ENCODE results near the gene RING1.

GRCh38 chr6:33178755-33179475 is 29.4 kb upstream of the RING1 start:
- TF ChIP-seq, protein P1, sequence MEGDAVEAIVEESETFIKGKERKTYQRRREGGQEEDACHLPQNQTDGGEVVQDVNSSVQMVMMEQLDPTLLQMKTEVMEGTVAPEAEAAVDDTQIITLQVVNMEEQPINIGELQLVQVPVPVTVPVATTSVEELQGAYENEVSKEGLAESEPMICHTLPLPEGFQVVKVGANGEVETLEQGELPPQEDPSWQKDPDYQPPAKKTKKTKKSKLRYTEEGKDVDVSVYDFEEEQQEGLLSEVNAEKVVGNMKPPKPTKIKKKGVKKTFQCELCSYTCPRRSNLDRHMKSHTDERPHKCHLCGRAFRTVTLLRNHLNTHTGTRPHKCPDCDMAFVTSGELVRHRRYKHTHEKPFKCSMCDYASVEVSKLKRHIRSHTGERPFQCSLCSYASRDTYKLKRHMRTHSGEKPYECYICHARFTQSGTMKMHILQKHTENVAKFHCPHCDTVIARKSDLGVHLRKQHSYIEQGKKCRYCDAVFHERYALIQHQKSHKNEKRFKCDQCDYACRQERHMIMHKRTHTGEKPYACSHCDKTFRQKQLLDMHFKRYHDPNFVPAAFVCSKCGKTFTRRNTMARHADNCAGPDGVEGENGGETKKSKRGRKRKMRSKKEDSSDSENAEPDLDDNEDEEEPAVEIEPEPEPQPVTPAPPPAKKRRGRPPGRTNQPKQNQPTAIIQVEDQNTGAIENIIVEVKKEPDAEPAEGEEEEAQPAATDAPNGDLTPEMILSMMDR (conservative IDR thresholded peaks at IDR 0.05; ENCODE audit: low read depth in 2 of 2) = no peak
- no peak for TF ChIP-seq EZH2phosphoT487 (IDR thresholded peaks at IDR 0.05; ENCODE audit: unreplicated experiment)
- no peak for TF ChIP-seq POLR2AphosphoS5 (IDR thresholded peaks at IDR 0.05; ENCODE audit: low read depth)
- TF ChIP-seq EZH2 (IDR thresholded peaks at IDR 0.05; ENCODE audit: low read depth, unreplicated experiment) = no peak
- TF ChIP-seq JUNB (IDR thresholded peaks at IDR 0.05; ENCODE audit: unreplicated experiment) = no peak
- no peak for TF ChIP-seq ZNF331 (CRISPR knock-in tag; IDR thresholded peaks at IDR 0.05; ENCODE audit: low read depth)
- TF ChIP-seq CREB1 (CRISPR knock-in tag; IDR thresholded peaks at IDR 0.05; ENCODE audit: low read depth) = no peak
- TF ChIP-seq REST (IDR thresholded peaks at IDR 0.05; ENCODE audit: unreplicated experiment) = no peak
- no peak for TF ChIP-seq NANOG (IDR thresholded peaks at IDR 0.05; ENCODE audit: borderline replicate concordance)
- TF ChIP-seq STAT1 (IDR thresholded peaks at IDR 0.05; ENCODE audit: unreplicated experiment) = no peak
- TF ChIP-seq, protein P2, sequence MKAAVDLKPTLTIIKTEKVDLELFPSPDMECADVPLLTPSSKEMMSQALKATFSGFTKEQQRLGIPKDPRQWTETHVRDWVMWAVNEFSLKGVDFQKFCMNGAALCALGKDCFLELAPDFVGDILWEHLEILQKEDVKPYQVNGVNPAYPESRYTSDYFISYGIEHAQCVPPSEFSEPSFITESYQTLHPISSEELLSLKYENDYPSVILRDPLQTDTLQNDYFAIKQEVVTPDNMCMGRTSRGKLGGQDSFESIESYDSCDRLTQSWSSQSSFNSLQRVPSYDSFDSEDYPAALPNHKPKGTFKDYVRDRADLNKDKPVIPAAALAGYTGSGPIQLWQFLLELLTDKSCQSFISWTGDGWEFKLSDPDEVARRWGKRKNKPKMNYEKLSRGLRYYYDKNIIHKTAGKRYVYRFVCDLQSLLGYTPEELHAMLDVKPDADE (IDR thresholded peaks at IDR 0.05) = no peak
- TF ChIP-seq ZNF114 (CRISPR knock-in tag; IDR thresholded peaks at IDR 0.05) = no peak
- TF ChIP-seq, protein P3, sequence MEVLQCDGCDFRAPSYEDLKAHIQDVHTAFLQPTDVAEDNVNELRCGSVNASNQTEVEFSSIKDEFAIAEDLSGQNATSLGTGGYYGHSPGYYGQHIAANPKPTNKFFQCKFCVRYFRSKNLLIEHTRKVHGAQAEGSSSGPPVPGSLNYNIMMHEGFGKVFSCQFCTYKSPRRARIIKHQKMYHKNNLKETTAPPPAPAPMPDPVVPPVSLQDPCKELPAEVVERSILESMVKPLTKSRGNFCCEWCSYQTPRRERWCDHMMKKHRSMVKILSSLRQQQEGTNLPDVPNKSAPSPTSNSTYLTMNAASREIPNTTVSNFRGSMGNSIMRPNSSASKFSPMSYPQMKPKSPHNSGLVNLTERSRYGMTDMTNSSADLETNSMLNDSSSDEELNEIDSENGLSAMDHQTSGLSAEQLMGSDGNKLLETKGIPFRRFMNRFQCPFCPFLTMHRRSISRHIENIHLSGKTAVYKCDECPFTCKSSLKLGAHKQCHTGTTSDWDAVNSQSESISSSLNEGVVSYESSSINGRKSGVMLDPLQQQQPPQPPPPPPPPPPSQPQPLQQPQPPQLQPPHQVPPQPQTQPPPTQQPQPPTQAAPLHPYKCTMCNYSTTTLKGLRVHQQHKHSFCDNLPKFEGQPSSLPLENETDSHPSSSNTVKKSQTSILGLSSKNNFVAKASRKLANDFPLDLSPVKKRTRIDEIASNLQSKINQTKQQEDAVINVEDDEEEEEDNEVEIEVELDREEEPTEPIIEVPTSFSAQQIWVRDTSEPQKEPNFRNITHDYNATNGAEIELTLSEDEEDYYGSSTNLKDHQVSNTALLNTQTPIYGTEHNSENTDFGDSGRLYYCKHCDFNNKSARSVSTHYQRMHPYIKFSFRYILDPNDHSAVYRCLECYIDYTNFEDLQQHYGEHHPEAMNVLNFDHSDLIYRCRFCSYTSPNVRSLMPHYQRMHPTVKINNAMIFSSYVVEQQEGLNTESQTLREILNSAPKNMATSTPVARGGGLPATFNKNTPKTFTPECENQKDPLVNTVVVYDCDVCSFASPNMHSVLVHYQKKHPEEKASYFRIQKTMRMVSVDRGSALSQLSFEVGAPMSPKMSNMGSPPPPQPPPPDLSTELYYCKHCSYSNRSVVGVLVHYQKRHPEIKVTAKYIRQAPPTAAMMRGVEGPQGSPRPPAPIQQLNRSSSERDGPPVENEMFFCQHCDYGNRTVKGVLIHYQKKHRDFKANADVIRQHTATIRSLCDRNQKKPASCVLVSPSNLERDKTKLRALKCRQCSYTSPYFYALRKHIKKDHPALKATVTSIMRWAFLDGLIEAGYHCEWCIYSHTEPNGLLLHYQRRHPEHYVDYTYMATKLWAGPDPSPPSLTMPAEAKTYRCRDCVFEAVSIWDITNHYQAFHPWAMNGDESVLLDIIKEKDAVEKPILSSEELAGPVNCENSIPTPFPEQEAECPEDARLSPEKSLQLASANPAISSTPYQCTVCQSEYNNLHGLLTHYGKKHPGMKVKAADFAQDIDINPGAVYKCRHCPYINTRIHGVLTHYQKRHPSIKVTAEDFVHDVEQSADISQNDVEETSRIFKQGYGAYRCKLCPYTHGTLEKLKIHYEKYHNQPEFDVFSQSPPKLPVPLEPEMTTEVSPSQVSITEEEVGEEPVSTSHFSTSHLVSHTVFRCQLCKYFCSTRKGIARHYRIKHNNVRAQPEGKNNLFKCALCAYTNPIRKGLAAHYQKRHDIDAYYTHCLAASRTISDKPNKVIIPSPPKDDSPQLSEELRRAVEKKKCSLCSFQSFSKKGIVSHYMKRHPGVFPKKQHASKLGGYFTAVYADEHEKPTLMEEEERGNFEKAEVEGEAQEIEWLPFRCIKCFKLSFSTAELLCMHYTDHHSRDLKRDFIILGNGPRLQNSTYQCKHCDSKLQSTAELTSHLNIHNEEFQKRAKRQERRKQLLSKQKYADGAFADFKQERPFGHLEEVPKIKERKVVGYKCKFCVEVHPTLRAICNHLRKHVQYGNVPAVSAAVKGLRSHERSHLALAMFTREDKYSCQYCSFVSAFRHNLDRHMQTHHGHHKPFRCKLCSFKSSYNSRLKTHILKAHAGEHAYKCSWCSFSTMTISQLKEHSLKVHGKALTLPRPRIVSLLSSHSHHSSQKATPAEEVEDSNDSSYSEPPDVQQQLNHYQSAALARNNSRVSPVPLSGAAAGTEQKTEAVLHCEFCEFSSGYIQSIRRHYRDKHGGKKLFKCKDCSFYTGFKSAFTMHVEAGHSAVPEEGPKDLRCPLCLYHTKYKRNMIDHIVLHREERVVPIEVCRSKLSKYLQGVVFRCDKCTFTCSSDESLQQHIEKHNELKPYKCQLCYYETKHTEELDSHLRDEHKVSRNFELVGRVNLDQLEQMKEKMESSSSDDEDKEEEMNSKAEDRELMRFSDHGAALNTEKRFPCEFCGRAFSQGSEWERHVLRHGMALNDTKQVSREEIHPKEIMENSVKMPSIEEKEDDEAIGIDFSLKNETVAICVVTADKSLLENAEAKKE (CRISPR knock-in tag; IDR thresholded peaks at IDR 0.05) = no peak

Data from GM23338 (cell line).